ENCODE data around the gene PFN2.
"Not testable (repeated sequence)": the region's sequence is repeated elsewhere in the genome, so short reads cannot be mapped to it uniquely, and the experiment has no call there.

PFN2 gene

GRCh38 chr3:149967086-149967685, 3.5 kb downstream of the PFN2 start:
- peak; percentile 45 for DNase-seq

GRCh38 chr3:149965278-149965677, 5.4 kb downstream of the PFN2 start:
- no peak for DNase-seq

GRCh38 chr3:149964291-149964690, 6.4 kb downstream of the PFN2 start:
- DNase-seq = no peak

DNA sequence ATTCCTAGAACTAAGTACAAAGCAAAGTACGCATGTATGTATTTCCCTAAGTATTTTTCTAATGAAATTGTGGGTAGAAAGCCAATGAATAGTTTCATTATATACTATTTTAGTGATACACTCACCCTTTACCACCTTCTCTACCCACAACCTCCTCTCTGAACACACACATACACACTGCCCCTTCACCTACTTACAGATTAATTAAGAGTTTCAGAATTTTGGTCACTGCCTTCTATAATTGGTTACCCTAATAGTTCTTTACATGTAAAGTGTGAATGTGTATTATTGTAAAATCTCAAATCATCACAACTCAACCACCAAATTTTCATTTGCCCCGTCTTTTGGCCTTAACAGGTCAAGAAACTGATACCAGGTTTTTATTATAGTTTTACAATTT, 7.2 kb downstream of the PFN2 start:
- no peak for DNase-seq

DNA sequence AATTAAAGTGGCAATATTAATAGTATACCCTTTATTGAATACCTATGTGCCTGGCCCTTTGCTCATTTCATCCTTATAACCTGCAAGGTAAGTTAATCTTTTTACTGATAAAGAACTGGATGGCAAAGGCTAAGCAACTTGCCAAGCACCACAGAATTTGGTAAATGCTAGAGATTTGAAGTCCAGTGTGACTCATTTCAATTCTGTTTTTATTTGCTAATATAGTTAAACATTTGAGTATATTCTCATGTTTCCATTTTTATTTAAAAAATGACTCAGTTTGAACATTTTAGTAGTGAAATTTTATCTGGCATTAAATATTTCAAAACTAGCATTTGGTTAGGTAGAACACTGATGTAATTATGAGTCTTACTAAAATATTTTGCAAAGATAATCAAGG, 11.3 kb downstream of the PFN2 start:
- DNase-seq = no peak

DNA sequence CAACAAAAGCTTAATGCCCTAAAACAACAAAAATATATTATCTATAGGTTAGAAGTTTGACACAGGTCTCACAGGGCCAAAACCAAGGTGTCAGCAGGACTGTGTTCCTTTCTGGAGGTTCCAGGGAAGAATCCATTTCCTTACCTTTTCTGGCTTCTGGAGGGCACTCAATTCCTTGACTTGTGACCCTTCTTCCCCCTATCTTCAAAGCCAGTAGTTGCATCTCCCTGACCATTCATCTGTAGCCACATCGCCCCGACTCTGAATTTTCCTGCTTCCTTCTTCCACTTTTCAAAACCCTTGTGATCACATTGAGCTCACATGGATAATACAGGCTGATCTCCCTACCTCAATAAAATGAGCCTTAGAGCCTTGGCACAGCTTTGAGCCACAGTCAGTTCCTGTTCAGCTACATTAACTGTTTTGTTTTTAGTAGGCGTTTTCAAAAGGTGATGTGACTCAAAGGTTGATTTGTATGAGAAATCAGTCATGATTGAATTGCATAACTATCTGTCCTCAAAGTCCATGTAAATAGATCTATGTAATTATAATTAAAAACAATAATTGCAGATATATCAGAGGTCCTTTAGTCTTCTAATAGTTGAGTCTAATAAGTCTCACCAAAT, 12.4 kb downstream of the PFN2 start:
- DNase-seq = peak; percentile 60

- no peak for DNase-seq
Measured at GRCh38 chr3:149957361-149958125, 13.2 kb downstream of the PFN2 start.

GRCh38 chr3:149955449-149955848, 15.2 kb downstream of the PFN2 start:
- DNase-seq = no peak

- no peak for DNase-seq
Measured at GRCh38 chr3:149954812-149955211, 15.9 kb downstream of the PFN2 start.

- no peak for DNase-seq
Measured at GRCh38 chr3:149949181-149949580, 21.5 kb downstream of the PFN2 start.

GRCh38 chr3:149947231-149947630, 23.5 kb downstream of the PFN2 start:
- DNase-seq = no peak

DNA sequence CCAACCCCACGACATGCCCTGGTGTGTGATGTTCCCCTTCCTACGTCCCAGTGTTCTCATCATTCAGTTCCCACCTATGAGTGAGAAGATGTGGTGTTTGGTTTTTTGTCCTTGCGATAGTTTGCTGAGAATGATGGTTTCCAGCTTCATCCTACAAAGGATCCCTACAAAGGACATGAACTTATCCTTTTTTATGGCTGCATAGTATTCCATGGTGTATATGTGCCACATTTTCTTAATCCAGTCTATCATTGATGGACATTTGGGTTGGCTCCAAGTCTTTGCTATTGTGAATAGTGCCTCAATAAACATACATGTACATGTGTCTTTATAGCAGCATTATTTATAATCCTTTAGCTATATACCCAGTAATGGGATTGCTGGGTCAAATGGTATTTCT, 26.7 kb downstream of the PFN2 start:
- not testable (repeated sequence) for DNase-seq

DNA sequence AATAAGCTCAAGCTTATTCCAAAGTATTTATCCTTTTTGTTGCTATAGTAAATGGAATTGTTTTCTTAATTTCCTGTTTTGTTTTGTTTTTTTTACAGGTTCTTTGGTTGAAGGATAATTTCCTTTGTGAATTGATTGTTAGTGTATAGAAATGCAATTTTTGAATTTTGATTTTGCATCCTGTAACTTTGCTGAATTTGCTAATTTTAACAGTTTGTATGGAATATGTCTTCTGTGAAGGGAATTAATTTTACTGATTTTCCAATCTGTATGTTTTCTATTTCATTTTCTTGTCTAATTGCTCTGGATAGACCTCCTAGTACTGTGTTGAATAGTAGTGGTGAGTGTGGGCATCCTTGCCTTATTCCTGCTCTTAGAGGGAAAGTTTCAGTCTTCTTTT, 28.3 kb downstream of the PFN2 start:
- DNase-seq = no peak

GRCh38 chr3:149941946-149942345, 28.7 kb downstream of the PFN2 start:
- DNase-seq = no peak

DNA sequence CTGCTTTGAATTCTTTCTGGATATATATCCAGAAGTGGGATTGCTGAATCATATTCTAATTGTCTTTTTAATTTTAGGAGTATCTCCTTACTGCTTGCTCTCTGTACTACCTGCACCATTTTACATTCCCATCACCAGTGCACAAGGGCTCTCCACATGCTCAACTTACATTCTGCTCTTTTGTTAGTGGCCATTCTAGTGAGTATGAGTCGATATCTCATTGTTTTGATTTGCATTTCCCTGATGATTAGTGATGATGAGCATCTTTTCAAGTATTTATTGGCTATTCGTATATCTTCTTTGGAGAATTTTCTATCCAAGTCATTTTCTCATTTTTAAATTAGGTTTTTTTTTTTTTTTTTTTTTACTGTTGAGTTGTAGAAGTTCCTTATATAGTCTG, 29.5 kb downstream of the PFN2 start:
- no peak for DNase-seq

DNA sequence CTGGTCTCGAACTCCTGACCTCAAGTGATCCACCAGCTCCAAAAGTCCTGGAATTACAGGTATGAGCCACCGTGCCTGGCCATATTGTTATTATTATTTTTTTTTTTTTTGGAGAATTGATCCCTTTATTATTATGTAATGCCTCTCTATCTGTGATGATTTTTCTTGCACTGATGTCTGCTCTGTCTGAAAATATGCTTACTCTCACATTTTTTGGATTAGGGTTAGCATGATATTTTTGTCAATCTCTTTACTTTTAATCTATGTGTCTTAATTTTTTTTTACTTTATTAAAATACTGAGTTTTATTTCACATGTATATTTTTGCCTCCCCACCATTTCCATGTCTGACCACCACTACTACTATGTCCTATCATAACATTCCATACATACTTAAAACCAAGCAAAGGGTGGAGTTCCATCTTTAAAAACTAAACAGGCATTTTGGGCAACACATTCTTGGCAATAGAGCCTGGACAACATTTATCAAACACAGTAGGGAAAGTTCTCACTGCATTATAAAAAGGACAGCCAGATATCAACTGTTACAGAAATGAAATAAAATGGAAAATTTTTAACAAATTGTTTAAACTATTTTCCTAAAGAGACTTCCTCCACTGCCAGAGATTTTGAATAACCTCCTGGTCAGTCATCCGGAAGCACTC, 32.2 kb downstream of the PFN2 start:
- not testable (repeated sequence) for DNase-seq

DNA sequence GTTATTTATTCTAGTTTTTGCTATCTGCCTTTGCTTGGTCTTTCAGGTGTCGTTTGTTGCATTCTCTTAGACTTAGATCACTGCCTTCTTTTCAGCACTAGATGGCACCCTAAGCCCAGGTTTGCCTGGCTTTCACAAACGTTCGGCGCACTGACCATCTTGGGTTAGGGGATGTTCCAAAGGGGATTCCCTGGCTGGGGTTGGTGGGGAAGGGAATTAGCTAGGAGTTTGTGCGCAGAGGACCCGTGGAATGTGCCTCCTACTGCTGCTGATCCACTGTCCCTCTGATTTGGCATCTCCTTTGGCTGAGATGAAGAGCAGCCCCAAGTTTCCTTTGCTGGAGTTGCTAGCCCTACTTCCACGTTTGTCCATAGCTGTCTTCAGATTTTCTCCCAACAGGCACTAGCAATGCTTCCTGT, 33.9 kb downstream of the PFN2 start:
- peak; percentile 53 for DNase-seq

DNA sequence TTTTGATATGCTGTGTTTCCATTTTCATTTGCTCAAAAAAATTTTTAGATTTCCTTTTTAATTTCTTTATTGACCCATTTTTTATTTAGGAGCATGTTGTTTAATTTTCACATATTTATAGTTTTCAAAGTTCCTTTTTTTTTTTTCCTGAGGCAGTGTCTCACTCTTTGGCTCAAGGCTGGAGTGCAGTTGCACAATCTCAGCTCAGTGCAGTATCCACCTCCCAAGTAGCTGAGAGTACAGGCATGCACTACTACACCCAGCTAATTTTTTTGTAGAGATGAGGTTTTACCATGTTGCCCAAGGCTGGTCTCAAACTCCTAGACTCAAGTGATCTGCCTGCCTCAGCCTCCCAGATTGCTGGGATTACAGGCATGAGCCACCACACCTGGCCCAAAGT, 36.2 kb downstream of the PFN2 start:
- DNase-seq = no peak

- DNase-seq = no peak
Measured at GRCh38 chr3:149933858-149934257, 36.8 kb downstream of the PFN2 start.

- no peak for DNase-seq
Measured at GRCh38 chr3:149933008-149933407, 37.7 kb downstream of the PFN2 start.

GRCh38 chr3:149920119-149920518, 50.6 kb downstream of the PFN2 start:
- no peak for DNase-seq

DNA sequence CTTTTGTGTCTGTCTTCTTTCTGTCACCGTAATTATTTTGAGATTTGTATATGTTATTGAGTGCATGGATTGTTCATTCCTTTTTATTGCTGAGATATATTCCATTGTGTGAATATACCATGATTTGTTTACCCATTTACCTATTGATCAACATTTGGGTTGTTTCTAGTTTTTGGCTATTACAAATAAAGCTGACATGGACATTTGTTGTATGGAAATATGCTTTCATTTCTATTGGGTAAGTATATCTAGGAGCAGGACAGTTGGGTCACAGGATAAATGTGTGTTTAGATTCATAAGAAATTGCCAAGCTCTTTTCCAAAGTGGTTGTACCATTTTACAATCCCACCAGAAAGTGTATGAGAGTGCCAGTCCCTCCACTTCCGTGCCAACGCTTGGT, 51.2 kb downstream of the PFN2 start:
- DNase-seq = no peak

DNA sequence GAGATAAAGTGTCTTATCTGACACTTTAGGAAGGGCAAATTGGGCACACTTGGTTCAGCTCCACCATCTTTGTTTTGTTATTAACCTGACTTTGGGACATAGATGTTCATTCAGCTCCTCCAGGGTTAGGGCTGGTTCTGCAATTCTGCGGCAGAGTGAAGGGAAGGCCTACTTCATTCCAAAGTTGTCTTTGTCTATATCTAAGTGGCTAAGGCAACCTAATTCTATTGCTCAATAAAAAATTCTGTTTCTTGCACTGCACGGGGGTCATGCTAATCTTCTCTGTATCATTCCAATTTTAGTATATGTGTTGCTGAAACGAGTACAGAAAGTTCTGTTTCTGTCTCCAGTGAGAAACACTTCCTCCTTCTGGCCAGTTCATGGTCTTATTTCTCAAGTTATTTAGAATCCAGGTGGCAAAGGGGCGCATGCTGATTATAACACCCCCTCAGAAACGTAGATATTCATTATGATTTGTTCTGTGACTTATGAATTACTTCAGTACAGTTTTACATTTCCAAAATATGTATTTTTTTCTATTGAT, 53.5 kb downstream of the PFN2 start:
- no peak for DNase-seq

Data from activated CD4-positive, alpha-beta T cell treated with anti-CD3 and anti-CD28 coated beads, Interleukin-2, Interleukin-6, amounts not matched to agents 100 ng/mL and 50 ng/mL, durations not matched to agents 16 hours and 8 hours (primary cell).